ENCODE results near the gene BACH2. TPM values are rescaled to one million over a fixed set of nuclear protein-coding genes. Genes with fewer than 3 reads are reported as not detected.
A peak's percentile ranks its signal among the peaks of the same experiment; 100 is the strongest.

Gene BACH2
- polyA plus RNA-seq, 6 donors from 2014 or later, result 31.0 to 130 (median 78.4) TPM

DNA sequence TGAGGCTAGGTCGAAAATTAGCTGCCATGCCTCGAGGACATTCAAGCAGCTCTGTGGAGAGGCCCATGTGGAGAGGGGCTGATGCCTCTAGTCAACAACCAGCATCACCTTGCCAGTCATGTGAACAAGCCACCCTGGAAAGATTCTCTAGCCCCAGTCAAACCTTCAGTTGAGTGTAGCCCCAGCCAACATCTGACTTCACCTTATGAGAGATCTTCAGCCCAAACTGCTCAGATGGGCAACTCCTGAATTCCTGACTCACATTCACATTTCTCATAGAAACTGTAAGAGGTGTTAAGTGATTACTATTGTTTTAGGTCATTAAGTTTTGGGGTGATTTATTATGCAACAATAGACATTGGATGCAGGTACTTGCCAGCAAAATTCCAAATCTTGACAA lies 357.5 kb downstream of the BACH2 start:
- Mint-ChIP-seq H3K36me3 (peaks cover 23 to 39% of the 10 kb centered on the region in 2 donors), H3K4me1 (peaks cover 11 to 22% (median 19%) of the 10 kb centered on the region in 3 donors), H3K27ac (peak overlapping the region in 3 of 6 donors; percentile 64 to 78 (median 76)), H3K9me3 (no peaks in the 10 kb centered on the region), H3K4me3 (peak overlapping the region in 1 of 8 donors; percentile 15), H3K27me3 (no peaks in the 10 kb centered on the region)
- ATAC-seq (ENCODE audit: low read depth in 2 of 2) (no peak), DNase-seq (no peak)

DNA sequence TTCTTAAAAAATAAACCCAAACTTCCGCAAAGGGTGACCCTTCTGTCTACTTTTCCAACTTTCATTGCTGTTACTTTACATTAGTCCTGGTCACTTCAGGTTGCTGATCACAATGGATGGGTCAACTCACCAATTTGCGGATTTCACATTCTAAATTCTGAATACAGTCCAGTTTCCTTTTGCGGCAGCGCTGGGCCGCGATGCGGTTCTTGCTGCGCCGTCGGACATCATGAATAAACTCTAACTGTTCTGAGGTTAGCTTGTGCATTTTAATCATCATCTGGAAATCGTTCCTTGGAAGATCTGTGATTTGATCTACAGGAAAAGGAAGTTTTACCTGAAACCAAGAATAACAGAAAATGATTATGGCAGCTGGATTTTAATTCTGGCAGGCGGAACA lies 358.6 kb downstream of the BACH2 start:
- no peak for DNase-seq
- H3K27ac Mint-ChIP-seq, result peak overlapping the region in 2 of 6 donors; percentile 30 to 54

GRCh38 chr6:89936177-89936576 lies 360.5 kb downstream of the BACH2 start:
- Mint-ChIP-seq H3K27ac (peak overlapping the region in 4 of 6 donors; percentile 24 to 91 (median 74)), H3K36me3 (peaks cover 31 to 50% of the 10 kb centered on the region in 2 donors), H3K4me3 (peak overlapping the region in 1 of 8 donors; percentile 20), H3K9me3 (no peaks in the 10 kb centered on the region), H3K4me1 (peaks cover 0 to 8% (median 7%) of the 10 kb centered on the region in 3 donors), H3K27me3 (no peaks in the 10 kb centered on the region)
- no peak for DNase-seq
- ATAC-seq (ENCODE audit: low read depth in 2 of 2), result no peak

More for the DNA sequence above, 358.6 kb downstream of the BACH2 start:
- H3K4me1 Mint-ChIP-seq, result peaks cover 9 to 15% (median 11%) of the 10 kb centered on the region in 3 donors
- H3K27me3 Mint-ChIP-seq, result no peaks in the 10 kb centered on the region
- ATAC-seq (ENCODE audit: low read depth in 2 of 2), result no peak
- H3K9me3 Mint-ChIP-seq, result no peaks in the 10 kb centered on the region
- H3K36me3 Mint-ChIP-seq, result peaks cover 28 to 44% of the 10 kb centered on the region in 2 donors
- no peak overlapping the region for H3K4me3 Mint-ChIP-seq

- H3K27me3 Mint-ChIP-seq, result no peaks in the 10 kb centered on the region
- H3K36me3 Mint-ChIP-seq, result peaks cover 31 to 50% of the 10 kb centered on the region in 2 donors
- ATAC-seq (ENCODE audit: low read depth in 2 of 2), result no peak
- H3K27ac Mint-ChIP-seq, result peak overlapping the region in 5 of 6 donors; percentile 32 to 94 (median 61)
- H3K4me3 Mint-ChIP-seq, result peak overlapping the region in 1 of 8 donors; percentile 9
- H3K9me3 Mint-ChIP-seq, result no peaks in the 10 kb centered on the region
- peaks cover 0 to 13% (median 10%) of the 10 kb centered on the region in 3 donors for H3K4me1 Mint-ChIP-seq
- no peak for DNase-seq
Observed at GRCh38 chr6:89934685-89935366, 361.8 kb downstream of the BACH2 start.

- ATAC-seq (ENCODE audit: low read depth in 2 of 2) (no peak), DNase-seq (no peak)
- H3K36me3 Mint-ChIP-seq, result peaks cover 39 to 40% of the 10 kb centered on the region in 2 donors
- H3K27me3 Mint-ChIP-seq, result no peaks in the 10 kb centered on the region
- H3K4me1 Mint-ChIP-seq, result peaks cover 7 to 19% (median 16%) of the 10 kb centered on the region in 3 donors
- peak overlapping the region in 3 of 6 donors; percentile 29 to 64 (median 52) for H3K27ac Mint-ChIP-seq
- no peaks in the 10 kb centered on the region for H3K9me3 Mint-ChIP-seq
- H3K4me3 Mint-ChIP-seq, result peak overlapping the region in 2 of 8 donors; percentile 15 to 33
Observed at GRCh38 chr6:89932245-89932802, 364.3 kb downstream of the BACH2 start.

GRCh38 chr6:89930789-89931188 lies 365.9 kb downstream of the BACH2 start:
- H3K4me3 Mint-ChIP-seq, result no peak overlapping the region
- ATAC-seq (ENCODE audit: low read depth in 2 of 2) (no peak), DNase-seq (no peak)
- peak overlapping the region in 3 of 6 donors; percentile 53 to 80 (median 70) for H3K27ac Mint-ChIP-seq
- no peaks in the 10 kb centered on the region for H3K27me3 Mint-ChIP-seq
- no peaks in the 10 kb centered on the region for H3K9me3 Mint-ChIP-seq
- peaks cover 13 to 20% (median 17%) of the 10 kb centered on the region in 3 donors for H3K4me1 Mint-ChIP-seq
- peaks cover 24 to 27% of the 10 kb centered on the region in 2 donors for H3K36me3 Mint-ChIP-seq

GRCh38 chr6:89928604-89929003 lies 368.0 kb downstream of the BACH2 start:
- H3K36me3 Mint-ChIP-seq, result peaks cover 17% of the 10 kb centered on the region in 2 donors
- ATAC-seq (ENCODE audit: low read depth in 2 of 2), result no peak
- H3K27ac Mint-ChIP-seq, result peak overlapping the region in 4 of 6 donors; percentile 7 to 70 (median 38)
- DNase-seq, result no peak
- peaks cover 20 to 24% (median 21%) of the 10 kb centered on the region in 3 donors for H3K4me1 Mint-ChIP-seq
- no peaks in the 10 kb centered on the region for H3K9me3 Mint-ChIP-seq
- H3K27me3 Mint-ChIP-seq, result no peaks in the 10 kb centered on the region
- H3K4me3 Mint-ChIP-seq, result peak overlapping the region in 1 of 8 donors; percentile 70

GRCh38 chr6:89927791-89928550 lies 368.7 kb downstream of the BACH2 start:
- H3K4me3 Mint-ChIP-seq, result no peak overlapping the region
- no peaks in the 10 kb centered on the region for H3K27me3 Mint-ChIP-seq
- ATAC-seq (ENCODE audit: low read depth in 2 of 2), result no peak
- peak overlapping the region in 5 of 6 donors; percentile 3 to 69 (median 27) for H3K27ac Mint-ChIP-seq
- H3K9me3 Mint-ChIP-seq, result no peaks in the 10 kb centered on the region
- peaks cover 20 to 24% (median 21%) of the 10 kb centered on the region in 3 donors for H3K4me1 Mint-ChIP-seq
- DNase-seq, result no peak
- H3K36me3 Mint-ChIP-seq, result peaks cover 11 to 12% of the 10 kb centered on the region in 2 donors

GRCh38 chr6:89927264-89927663 lies 369.4 kb downstream of the BACH2 start:
- H3K4me3 Mint-ChIP-seq, result peak overlapping the region in 1 of 8 donors; percentile 30
- peaks cover 19 to 24% (median 21%) of the 10 kb centered on the region in 3 donors for H3K4me1 Mint-ChIP-seq
- H3K27me3 Mint-ChIP-seq, result no peaks in the 10 kb centered on the region
- peak overlapping the region in 3 of 6 donors; percentile 57 to 71 (median 69) for H3K27ac Mint-ChIP-seq
- DNase-seq, result no peak
- no peaks in the 10 kb centered on the region for H3K9me3 Mint-ChIP-seq
- ATAC-seq (ENCODE audit: low read depth in 2 of 2), result no peak
- H3K36me3 Mint-ChIP-seq, result peaks cover 9 to 10% of the 10 kb centered on the region in 2 donors

DNA sequence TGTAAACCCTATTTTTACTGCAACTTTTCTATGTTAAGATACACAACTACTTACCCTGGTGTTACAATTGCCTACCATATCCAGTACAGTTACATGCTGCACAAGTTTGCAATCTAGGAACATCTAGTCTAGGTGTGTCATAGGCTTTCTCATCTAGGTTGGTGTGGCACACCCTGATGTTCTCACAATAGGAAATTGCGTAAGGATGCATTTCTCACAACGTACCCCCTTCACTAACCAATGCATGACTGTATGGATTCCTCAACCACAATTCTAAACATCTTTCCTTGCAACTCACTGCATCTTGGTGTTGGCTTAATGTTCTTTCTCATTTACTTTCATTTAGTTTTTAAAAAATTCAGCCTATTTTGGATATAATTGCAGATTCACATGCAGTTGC lies 370.8 kb downstream of the BACH2 start:
- H3K27ac Mint-ChIP-seq, result peak overlapping the region in 3 of 6 donors; percentile 51 to 90 (median 76)
- peaks cover 15 to 24% (median 21%) of the 10 kb centered on the region in 3 donors for H3K4me1 Mint-ChIP-seq
- no peak for ATAC-seq (ENCODE audit: low read depth in 2 of 2)

GRCh38 chr6:89924231-89924630 lies 372.4 kb downstream of the BACH2 start:
- Mint-ChIP-seq H3K4me3 (peak overlapping the region in 1 of 8 donors; percentile 22), H3K36me3 (peaks cover 2 to 3% of the 10 kb centered on the region in 2 donors), H3K4me1 (peaks cover 8 to 20% (median 11%) of the 10 kb centered on the region in 3 donors), H3K9me3 (no peaks in the 10 kb centered on the region), H3K27ac (peak overlapping the region in 4 of 6 donors; percentile 1 to 85 (median 47)), H3K27me3 (no peaks in the 10 kb centered on the region)
- no peak for ATAC-seq (ENCODE audit: low read depth in 2 of 2)
- no peak for DNase-seq

More for the DNA sequence above, 370.8 kb downstream of the BACH2 start:
- Mint-ChIP-seq H3K36me3 (peaks cover 6 to 9% of the 10 kb centered on the region in 2 donors), H3K9me3 (no peaks in the 10 kb centered on the region), H3K4me3 (peak overlapping the region in 1 of 8 donors; percentile 58), H3K27me3 (no peaks in the 10 kb centered on the region)
- no peak for DNase-seq

GRCh38 chr6:89921691-89922090 lies 375.0 kb downstream of the BACH2 start:
- no peaks in the 10 kb centered on the region for H3K27me3 Mint-ChIP-seq
- DNase-seq (no peak), ATAC-seq (ENCODE audit: low read depth in 2 of 2) (no peak)
- H3K9me3 Mint-ChIP-seq, result peaks cover 0 to 8% (median 6%) of the 10 kb centered on the region in 7 donors
- peaks cover 0 to 17% (median 10%) of the 10 kb centered on the region in 3 donors for H3K4me1 Mint-ChIP-seq
- no peak overlapping the region for H3K4me3 Mint-ChIP-seq
- peak overlapping the region in 1 of 6 donors; percentile 42 for H3K27ac Mint-ChIP-seq
- H3K36me3 Mint-ChIP-seq, result peaks cover under 1 to 2% of the 10 kb centered on the region in 2 donors

GRCh38 chr6:89921197-89921596 lies 375.4 kb downstream of the BACH2 start:
- Mint-ChIP-seq H3K27ac (no peak overlapping the region), H3K4me3 (no peak overlapping the region), H3K9me3 (peaks cover 0 to 11% (median 10%) of the 10 kb centered on the region in 7 donors), H3K4me1 (peaks cover 0 to 15% (median 10%) of the 10 kb centered on the region in 3 donors), H3K36me3 (peaks cover 6 to 7% of the 10 kb centered on the region in 2 donors), H3K27me3 (peaks cover 0 to 2% (median 0%) of the 10 kb centered on the region in 3 donors)
- no peak for ATAC-seq (ENCODE audit: low read depth in 2 of 2)
- DNase-seq, result no peak
